WERI-Rb-1 (cell line): ENCODE measurements around the gene IGF1R.

Source experiments
- DNase-seq: peaks from one replicate; pipeline ENCODE4 v3.0.0-alpha.2; 2020
- H3K27ac ChIP-seq: fragments of 250-450 bp; sonication (Bioruptor Pico); 2 replicates; pipeline ENCODE4 v1.5.1; 2020; ENCODE audit warnings: mild to moderate bottlenecking, moderate library complexity
- H3K27me3 ChIP-seq: fragments of 250-450 bp; sonication (Bioruptor Pico); 2 replicates; pipeline ENCODE4 v1.5.1; 2021; ENCODE audit warnings: mild to moderate bottlenecking, low read depth, moderate library complexity; ENCODE audit not compliant: insufficient read depth, severe bottlenecking
- H3K36me3 ChIP-seq: fragments of 250-450 bp; sonication (Bioruptor Pico); 2 replicates; pipeline ENCODE4 v1.5.1; 2020; ENCODE audit warnings: mild to moderate bottlenecking, moderate library complexity
- H3K4me3 ChIP-seq: 2 replicates; pipeline ENCODE4 v1.5.1; 2011; ENCODE audit warnings: low read depth, mild to moderate bottlenecking, control low read depth, low read length
- H3K9me3 ChIP-seq: fragments of 250-450 bp; sonication (Bioruptor Pico); 2 replicates; pipeline ENCODE4 v1.5.1; 2021; ENCODE audit warnings: mild to moderate bottlenecking, moderate library complexity; ENCODE audit not compliant: severe bottlenecking
- CTCF ChIP-seq: IDR thresholded peaks from 2 replicates; pipeline ENCODE4 v1.5.1; 2011; ENCODE audit warnings: low read depth, mild to moderate bottlenecking, control low read depth, inconsistent platforms, low read length

IGF1R gene

GRCh38 chr15:98842192-98842972 lies 194.0 kb downstream of the IGF1R start:
- TF ChIP-seq CTCF, result no peak
- H3K27ac ChIP-seq, result no peak overlapping the region
- H3K27me3 ChIP-seq, result no peaks in the 10 kb centered on the region
- H3K36me3 ChIP-seq, result no peaks in the 10 kb centered on the region
- DNase-seq, result no peak
- H3K4me3 ChIP-seq, result no peak overlapping the region
- no peaks in the 10 kb centered on the region for H3K9me3 ChIP-seq

GRCh38 chr15:98842973-98843285 lies 194.6 kb downstream of the IGF1R start:
- Histone ChIP-seq H3K4me3 (no peak overlapping the region), H3K27me3 (no peaks in the 10 kb centered on the region), H3K36me3 (no peaks in the 10 kb centered on the region), H3K9me3 (no peaks in the 10 kb centered on the region), H3K27ac (no peak overlapping the region)
- no peak for TF ChIP-seq CTCF
- DNase-seq, result no peak

DNA sequence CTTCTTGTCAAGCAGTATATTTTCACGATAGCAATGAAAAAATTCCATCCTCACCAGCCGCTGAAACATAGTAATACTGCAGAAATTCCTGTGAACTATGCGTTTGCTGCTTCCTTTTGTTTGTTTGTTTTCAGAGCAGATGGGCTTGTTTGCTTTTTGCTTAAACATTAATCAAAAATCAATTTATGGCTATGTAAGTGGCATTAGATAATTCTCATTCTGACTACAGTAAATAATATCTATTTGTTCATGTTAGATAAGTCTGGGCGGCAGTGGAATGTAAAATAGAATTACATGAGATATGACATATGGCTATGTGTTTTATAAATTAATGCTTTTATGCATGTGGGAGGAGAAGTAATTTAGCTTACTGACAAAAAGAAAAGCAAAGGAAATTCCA lies 195.5 kb downstream of the IGF1R start:
- Histone ChIP-seq H3K4me3 (no peak overlapping the region), H3K27ac (no peak overlapping the region), H3K36me3 (no peaks in the 10 kb centered on the region), H3K9me3 (no peaks in the 10 kb centered on the region), H3K27me3 (no peaks in the 10 kb centered on the region)
- DNase-seq, result no peak
- no peak for TF ChIP-seq CTCF

DNA sequence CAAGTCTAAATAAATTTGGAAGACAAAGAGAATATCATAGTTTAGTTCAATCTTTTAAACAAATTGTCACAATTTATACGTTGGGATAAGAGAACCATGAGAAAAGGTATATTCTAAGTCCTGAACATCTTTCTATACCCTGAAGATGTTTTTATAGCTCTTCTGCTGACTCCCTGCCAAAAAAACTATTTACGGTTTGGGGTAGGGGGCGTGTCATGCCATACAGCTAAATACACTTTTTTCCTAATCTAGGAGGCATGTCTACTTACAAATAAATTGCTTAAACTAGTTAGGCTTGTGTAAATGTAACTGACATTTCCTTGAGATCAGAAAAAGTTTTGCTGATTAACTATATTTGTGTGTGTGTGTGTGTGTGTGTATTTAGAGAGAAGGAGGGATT lies 195.9 kb downstream of the IGF1R start:
- no peak for TF ChIP-seq CTCF
- Histone ChIP-seq H3K9me3 (no peaks in the 10 kb centered on the region), H3K27me3 (no peaks in the 10 kb centered on the region), H3K4me3 (no peak overlapping the region), H3K27ac (no peak overlapping the region), H3K36me3 (no peaks in the 10 kb centered on the region)
- no peak for DNase-seq

- Histone ChIP-seq H3K4me3 (no peak overlapping the region), H3K27me3 (no peaks in the 10 kb centered on the region), H3K9me3 (no peaks in the 10 kb centered on the region), H3K36me3 (no peaks in the 10 kb centered on the region), H3K27ac (no peak overlapping the region)
- TF ChIP-seq CTCF, result no peak
- no peak for DNase-seq
These were observed 197.0 kb downstream of the IGF1R start for GRCh38 chr15:98845138-98845884.
